Astrocyte of the cerebellum (primary cell): ENCODE results near the gene SLC17A9.

Experiments
- DNase-seq: peaks from one replicate; pipeline ENCODE4 v3.0.0-alpha.2; 2011; ENCODE audit warnings: low read depth
- H3K4me3 ChIP-seq: 2 replicates; pipeline ENCODE4 v1.5.1; 2011; ENCODE audit warnings: mild to moderate bottlenecking, low read depth, low read length, moderate library complexity
- in situ Hi-C: cut with HindIII; loops from 2 replicates; pipeline ENCODE4 v1.10.0; 2017; ENCODE audit warnings: low sequenced_read_pairs
- TF ChIP-seq, protein P1 (sequence below): IDR thresholded peaks from 2 replicates; pipeline ENCODE4 v1.5.1; 2012; ENCODE audit warnings: low read length, low read depth, moderate library complexity, mild to moderate bottlenecking; ENCODE audit errors: missing control alignments

Gene SLC17A9

DNA sequence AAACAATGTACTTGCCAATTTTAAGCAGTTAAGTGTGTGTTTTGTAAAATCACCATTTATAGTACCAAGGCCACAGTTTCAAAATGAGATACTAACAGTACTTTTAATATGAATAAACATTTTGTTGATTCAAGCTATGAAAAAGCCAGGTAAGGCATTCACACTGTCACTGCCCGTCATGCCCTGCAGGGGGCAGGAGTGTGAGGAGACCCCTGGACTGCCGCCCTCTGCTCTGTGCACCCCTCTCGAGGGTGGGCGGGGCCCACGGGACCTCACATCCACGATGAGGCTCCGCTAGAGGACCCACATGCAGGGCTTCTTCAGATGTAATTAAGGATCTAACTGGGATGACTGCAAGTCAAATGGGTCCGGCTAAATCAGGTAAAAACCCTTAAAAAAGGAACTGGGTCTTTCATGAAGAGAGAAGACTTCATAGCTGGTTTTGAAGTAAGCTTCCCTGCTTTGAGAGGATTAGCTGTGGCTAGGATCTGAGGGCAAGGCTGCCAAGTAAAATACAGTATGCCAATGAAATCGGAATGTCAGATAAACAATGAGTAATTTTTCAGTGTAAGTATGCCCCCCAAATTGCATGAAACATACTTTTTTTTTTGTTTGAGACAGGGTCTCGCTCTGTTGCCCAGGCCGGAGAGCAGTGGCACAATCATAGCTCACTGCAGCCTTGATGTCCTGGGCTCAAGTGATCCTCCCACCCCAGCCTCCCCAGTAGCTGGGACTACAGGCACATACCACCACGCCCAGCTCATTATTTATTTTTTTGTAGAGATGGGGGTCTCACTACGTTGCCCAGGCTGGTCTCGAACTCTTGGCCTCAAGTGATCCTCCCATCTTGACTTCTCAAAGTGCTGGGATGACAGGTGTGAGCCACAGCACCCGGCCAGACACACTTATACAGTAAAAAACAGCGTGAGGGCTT lies 44.9 kb upstream of the SLC17A9 start:
- no peak overlapping the region for H3K4me3 ChIP-seq
- in situ Hi-C loops = no loop called here
- DNase-seq = no peak
- TF ChIP-seq, protein P1, sequence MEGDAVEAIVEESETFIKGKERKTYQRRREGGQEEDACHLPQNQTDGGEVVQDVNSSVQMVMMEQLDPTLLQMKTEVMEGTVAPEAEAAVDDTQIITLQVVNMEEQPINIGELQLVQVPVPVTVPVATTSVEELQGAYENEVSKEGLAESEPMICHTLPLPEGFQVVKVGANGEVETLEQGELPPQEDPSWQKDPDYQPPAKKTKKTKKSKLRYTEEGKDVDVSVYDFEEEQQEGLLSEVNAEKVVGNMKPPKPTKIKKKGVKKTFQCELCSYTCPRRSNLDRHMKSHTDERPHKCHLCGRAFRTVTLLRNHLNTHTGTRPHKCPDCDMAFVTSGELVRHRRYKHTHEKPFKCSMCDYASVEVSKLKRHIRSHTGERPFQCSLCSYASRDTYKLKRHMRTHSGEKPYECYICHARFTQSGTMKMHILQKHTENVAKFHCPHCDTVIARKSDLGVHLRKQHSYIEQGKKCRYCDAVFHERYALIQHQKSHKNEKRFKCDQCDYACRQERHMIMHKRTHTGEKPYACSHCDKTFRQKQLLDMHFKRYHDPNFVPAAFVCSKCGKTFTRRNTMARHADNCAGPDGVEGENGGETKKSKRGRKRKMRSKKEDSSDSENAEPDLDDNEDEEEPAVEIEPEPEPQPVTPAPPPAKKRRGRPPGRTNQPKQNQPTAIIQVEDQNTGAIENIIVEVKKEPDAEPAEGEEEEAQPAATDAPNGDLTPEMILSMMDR = peak; percentile 41

DNA sequence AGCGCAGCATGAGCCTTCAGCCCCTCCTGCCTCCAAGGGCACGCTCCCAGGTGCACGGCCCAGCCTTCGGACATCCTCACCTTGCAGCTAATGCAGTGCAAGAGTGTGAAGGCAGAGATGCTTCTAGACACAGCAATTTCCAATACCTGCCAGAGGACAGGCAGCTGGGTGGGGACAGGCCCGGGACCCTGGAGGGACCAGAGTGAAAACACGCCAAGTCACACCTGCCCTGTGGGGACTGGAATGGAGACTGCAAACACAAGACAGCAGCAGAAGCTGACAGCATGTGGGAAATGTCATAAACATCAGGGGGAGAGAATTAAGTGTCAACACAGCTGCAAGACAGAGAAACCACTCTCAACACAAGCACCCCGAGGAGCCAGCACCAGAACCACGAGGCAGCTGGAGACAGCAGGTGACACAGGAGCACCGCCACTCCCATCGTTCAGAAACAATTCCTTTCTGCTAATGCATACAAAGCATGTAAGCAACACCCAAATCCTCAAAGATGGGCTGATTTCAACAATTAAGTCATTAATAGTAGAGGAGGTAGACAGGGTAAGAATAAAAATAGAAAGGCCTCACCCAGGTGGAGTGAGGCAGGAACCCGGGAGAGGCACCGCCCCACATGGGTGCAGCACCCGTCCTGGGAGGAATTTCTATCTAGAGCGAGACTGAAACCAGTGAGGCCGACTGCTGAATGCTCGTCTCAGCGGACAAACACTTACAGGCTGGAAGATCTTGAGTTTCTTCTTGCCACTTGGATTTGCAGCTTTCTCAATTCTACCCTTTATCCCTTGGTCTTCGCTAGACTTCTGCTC lies 43.3 kb upstream of the SLC17A9 start:
- TF ChIP-seq, protein P1 = no peak
- no peak for DNase-seq
- H3K4me3 ChIP-seq = no peak overlapping the region
- in situ Hi-C loops = no loop called here

DNA sequence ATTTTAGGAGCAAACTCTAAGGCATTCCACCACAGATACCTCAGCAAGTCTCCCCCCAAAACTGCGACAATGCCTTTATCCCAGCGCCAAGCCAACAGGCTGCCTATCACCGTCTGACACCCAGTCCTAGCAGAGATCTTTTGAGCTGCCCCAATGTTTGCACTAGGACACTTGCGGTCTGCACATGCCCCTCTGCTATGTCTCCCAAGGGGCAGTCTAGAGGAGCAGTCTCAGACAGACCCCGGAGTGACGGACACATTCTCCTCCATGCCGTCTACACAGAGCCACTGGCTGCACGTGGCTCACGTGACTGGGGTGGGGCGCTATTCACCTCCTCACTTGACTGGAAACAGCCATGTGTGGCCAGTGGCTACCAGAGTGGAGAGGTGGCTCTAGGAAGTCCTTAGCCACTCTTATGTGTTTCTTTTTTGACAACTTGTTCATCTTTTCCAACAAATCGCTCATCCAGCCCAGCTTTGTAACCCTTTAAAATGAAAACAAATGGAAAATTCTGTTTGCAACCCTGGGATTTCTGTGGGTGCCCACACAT lies 42.2 kb upstream of the SLC17A9 start:
- TF ChIP-seq, protein P1 = no peak
- in situ Hi-C loops = no loop called here
- H3K4me3 ChIP-seq = no peak overlapping the region
- no peak for DNase-seq

DNA sequence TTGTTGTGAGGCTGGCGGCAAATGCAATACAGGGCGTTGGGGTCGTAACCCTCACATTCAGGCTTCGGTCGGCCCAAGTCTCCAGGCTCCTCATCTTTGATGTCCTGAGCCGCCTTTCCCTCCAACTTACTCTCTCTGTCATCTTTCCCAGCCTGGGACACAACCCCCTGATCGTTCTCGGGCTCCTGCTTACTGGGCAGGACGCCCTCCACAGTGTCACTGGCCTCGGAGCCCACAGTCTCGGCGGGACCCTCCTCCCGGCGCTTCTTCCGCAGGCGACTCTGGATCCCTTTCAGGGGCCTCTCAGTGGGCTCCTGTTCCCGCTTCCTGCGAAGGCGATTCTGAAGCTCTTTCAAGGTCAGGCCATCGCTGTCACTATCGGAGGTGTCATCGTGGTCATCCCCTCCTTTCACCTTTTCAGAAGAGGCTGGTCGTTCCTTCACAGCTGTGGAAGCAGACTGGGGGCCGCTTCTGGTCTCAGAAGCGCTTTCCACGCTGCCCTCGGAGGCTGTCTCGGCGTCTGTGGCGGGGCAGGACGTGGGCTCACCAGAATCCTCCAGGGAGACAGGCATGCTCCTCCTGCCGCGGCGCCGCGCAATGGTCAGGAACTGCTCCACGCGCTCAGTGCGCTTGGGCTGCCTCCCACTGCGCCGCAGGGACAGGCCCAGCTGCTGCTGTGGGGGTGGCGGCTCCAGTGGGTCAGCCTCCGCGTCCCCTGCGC lies 41.6 kb upstream of the SLC17A9 start:
- no peak overlapping the region for H3K4me3 ChIP-seq
- in situ Hi-C loops = no loop called here
- no peak for DNase-seq
- TF ChIP-seq, protein P1 = no peak

DNA sequence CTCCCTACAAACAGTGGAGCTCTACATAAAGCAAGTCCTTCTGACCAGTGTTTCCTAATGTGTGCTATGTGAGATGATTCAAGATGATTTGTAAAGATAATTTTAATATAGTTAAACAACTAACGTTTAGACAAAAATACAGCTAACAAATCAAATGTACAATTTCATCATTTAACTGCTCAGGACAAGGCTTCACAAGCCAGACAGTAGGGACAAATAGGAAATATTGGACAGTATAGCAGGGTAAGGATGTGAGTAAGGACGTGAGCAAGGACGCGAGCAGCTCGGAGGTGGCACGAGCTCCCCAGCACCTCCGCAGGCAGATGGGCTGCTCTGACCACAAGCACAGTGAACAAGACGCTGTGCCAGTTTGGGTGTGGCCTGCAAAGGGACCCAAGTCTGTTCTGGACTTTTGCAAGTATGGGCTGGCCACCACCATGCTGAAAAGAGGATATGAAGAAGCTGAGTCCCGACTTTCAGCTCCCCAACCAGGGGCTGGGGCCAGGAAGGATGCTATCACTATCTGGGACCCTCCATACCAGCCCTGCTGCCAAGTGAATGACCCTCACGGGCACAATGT lies 40.7 kb upstream of the SLC17A9 start:
- TF ChIP-seq, protein P1 = no peak
- no peak overlapping the region for H3K4me3 ChIP-seq
- no peak for DNase-seq
- in situ Hi-C loops = no loop called here
